G401.6 (cell line): Measurements from ENCODE around the gene CACNB1.
A peak's percentile ranks its signal among the peaks of the same experiment; 100 is the strongest.

Experiments
- FAIRE-seq: peaks from 2 replicates; lab custom pipeline; 2012; peaks lifted over from hg19 to GRCh38; lab: Jason Lieb, UNC

CACNB1 gene

GRCh38 chr17:39197380-39198185, at the start of gene CACNB1:
Gene CACNB1, minus strand, starts transcription at chr17:39197669. Its CDS starts 174 bp downstream, at chr17:39197495.
- no peak for FAIRE-seq

- no peak for FAIRE-seq
Measured at GRCh38 chr17:39246274-39246673, 48.8 kb upstream of the CACNB1 start.

GRCh38 chr17:39244600-39245570, 47.4 kb upstream of the CACNB1 start:
- FAIRE-seq = peak; percentile 89

DNA sequence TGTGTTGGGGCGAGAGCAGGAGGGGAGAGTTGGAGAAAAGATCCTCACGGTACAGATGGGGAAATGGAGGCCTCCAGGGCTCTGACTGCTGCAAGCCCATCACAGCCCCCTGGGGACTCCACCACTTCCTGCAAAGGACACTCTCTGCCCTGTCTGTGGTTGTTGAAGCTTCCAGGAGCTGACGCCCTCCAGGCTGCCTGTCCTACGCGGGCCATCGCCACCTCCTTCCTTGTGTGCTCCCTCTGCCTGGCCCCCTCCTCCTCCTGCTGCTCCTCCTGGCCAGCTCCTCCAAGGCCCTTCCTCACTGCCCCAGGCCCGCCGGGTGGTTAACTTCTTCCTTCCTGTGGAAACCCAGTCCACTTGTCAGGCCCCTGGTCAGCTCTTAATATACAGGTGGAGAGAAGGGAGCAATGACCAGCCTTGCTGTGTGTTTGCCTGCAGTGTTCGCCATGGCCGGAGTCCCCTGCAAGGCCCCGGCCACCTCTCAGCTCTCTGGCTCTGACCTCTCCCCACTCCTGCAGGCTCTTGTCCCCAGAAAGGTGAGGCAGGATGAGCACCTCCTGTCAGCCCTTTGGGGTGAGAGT, 46.6 kb upstream of the CACNB1 start:
- no peak for FAIRE-seq

DNA sequence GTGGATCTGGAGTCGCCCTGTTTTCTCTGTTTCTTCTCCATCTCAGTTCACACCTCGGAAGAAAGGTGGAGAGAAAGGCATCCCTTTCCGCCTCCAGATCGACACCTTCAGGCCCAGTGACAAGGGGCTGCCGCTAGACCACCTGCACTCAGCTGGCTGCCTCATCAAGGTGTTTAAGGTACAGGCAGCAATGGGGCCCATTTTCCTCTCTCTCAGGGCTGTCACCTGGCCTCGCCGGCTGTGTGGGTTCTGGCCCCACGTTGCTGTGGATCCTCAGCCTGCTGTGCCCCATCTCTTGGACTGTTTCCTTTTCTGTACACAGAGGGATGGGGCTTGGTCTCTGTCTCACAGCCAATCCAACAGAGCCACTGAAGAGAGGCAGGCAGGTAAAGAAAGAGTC, 45.7 kb upstream of the CACNB1 start:
- no peak for FAIRE-seq

GRCh38 chr17:39240631-39241030, 43.2 kb upstream of the CACNB1 start:
- no peak for FAIRE-seq

DNA sequence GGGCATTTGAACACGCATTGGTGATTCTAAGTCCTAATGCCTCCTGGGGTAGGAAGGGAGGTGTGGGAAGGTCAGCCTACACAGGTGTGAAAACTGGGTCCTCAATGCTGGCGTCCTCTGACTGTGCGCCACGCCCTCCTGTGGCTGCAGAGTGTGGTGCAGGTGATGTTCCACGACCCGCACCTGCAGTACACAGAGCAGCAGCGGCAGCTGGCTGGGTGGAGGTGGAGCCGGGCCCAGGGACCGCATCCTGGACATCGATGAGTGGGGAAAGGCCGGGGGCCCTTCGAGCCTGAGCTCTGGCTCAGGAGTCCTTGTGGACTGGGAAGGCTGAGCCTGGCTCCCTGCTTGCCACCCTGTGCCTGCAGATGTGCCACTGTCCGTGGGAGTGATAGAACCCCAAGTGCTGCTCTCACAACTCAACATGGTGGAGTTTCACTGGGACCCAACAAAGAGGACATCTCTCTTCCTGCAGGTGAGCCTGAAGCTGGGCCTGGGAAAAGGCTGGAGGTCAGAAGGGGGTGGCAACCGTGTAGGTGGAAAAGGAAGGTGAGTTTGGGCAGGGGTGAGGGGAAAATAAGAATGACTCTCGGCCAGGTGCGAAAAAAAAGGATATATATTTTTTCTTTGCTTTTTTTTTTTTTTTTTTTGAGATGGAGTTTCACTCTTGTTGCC, 42.3 kb upstream of the CACNB1 start:
- no peak for FAIRE-seq

GRCh38 chr17:39238311-39238972, 41.0 kb upstream of the CACNB1 start:
- no peak for FAIRE-seq

DNA sequence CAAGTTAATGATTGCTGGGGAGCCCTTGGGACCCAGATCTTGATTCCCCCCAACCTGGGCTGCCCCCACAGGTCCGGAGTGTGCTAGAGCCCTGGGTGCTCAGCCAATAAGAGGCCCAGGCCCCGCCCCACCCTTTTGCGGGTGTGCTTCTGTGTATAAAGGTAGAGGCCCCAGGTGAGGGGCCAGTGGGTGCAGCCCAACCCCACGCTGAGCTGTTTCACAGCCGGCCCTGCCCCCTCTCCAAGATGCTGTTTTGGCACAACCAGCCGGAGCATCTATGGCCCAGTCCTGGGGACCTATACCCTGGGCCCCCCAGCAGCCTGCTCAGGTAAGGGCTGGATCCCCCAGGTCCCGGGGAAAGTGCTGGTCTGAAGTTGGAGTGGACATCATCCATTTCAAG, 40.1 kb upstream of the CACNB1 start:
- FAIRE-seq = no peak

DNA sequence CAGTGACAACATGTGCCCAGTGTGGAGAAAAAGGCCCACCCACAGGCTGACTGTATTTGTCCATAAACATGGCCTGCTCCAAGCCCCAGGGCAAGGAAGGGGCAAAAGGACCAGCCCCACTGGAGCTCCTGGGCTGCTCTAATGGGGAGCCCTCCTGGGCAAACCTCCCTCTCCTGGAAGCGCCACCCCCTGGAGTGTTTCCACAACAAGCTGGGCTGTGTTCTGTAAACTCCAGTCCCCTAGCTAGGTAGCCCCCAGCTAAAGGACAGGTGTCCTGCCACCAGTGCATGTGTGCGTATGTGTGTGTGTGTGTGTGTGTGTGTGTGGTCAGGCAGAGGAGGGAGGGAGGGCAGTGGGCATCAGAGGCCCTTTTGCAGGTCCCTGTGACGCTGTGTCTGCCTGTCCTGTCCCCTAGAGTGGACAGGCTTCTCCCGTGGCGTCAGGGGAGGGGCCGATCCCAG, 39.5 kb upstream of the CACNB1 start:
- FAIRE-seq = no peak

- no peak for FAIRE-seq
Measured at GRCh38 chr17:39236450-39236927, 39.0 kb upstream of the CACNB1 start.

DNA sequence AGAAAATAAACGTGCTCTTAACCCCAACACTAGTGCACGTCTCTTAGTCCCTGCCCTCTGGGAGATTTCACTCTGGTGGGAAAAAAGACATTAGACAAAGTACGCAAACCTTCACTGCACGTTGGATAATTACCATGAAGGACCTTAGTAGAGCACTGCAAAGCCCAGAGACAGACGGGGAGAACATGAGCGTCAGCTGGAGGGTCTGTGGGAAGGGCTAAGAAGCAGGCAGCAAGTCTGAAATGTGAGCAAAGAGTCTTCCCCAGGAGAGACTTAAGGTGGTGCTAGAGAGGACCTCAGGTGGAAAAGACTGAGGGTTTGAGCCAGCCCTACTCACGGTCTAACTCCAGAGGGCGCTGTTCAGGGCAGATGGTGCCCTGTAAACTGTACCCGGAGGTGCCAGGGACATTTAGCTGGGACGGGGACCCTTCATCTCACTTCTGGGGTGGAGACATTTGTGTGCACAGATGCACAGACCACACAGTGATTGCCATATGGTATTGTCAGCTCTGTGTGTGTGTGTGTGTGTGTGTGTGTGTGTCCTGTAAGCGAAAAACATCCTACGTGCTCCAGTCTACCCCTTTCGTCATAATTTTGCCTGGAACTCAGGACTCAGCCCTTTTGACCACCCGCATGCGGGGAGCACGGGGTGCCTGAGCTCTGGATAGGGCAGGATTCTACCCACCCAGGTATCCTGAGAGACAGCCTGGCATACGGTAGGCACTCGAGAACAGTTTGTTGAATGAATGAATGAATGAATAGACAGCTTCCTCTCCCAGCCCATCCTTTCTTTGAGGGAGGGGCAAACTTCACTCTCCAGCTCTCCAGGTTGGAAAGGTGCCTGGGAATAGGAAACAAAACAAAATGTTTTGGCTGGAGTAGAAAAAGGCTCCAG, 38.3 kb upstream of the CACNB1 start:
- peak; percentile 95 for FAIRE-seq

- FAIRE-seq = no peak
Measured at GRCh38 chr17:39231591-39232551, 34.4 kb upstream of the CACNB1 start.

- FAIRE-seq = no peak
Measured at GRCh38 chr17:39231091-39231561, 33.7 kb upstream of the CACNB1 start.

- FAIRE-seq = no peak
Measured at GRCh38 chr17:39230361-39230760, 32.9 kb upstream of the CACNB1 start.

DNA sequence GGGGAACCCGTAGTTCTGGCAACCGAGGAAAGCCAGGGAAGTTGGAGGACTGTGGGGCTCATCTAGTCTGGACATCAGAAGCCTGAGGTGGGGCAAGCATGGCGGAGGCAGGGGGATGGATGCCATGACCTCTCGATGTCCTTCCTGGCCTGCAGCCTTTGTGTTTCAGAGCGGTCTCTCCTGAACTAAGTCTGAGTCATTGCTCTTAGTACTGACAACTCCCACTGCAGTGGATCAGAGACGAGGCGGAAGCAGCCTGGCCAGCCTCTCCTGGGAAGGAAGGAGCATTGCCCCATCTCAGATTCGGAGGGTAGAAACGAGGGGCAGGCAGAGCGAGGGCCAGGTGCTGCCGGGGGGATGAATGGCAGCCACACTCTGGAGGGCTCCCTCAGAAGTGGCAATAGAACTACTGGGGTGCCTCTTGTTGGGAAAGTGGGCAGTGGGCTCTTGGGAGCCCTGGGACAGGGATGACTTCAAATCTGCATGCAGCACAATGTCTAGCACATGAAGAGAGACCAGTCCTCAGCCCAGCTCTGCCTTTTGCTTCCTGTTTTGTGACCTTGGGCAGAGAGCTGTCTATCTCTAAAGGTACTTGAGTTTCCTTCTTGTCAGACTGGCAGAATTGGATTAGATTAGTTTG, 31.9 kb upstream of the CACNB1 start:
- no peak for FAIRE-seq

DNA sequence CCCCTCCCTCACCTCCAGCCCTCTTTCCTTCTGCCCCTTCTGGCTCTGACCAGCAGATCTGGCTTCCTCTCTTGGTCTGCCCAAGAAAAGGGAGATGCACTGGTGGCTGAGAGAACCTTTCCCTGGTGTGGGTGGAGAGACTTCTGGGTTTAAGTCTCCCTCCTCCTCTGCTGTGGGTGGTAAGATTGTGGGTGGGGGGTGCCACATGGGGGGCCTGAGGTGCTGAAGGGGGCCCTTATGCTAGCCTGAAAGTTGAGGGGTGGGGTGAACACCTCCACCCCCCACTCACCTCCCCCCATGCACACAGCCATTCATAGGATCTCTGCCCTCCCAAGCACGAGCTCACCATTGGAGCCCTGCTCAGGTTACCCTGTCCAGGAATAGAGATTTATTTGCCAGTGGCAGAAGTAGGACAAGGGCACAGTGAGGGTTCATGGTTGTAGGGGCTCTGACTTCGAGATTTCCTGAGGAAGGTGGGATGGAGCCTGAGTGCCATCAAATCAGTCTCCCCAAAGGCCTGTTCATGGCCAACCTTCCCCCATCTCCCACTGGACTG, 30.0 kb upstream of the CACNB1 start:
- FAIRE-seq = no peak
